IMR-90 (cell line): ENCODE measurements around the gene MOB3A. TPM values are rescaled to one million over a fixed set of nuclear protein-coding genes. Genes with fewer than 3 reads are reported as not detected.

Experiments
- ATAC-seq: fragments of 200-7000 bp; cut with Tn5 transposase; 2 replicates; pipeline ENCODE4 v1.9.1; 2020; ENCODE audit warnings: low read depth, mild to moderate bottlenecking, moderate library complexity
- BruUV-seq: library from RNA; stranded (reverse); fragments of 400-500 nt; replicated peaks from 2 replicates; lab custom pipeline; 2021; lab: Mats Ljungman, UMichigan
- CTCF ChIA-PET: fragments of 300-600 bp; formaldehyde crosslinking; extraction: SDS; loops from one replicate; lab custom pipeline; 2021; ENCODE audit warnings: antibody characterized with exemption; lab: Yijun Ruan, JAX
- POLR2A ChIA-PET: fragments of 300-600 bp; sonication (Branson Sonifier 250); formaldehyde crosslinking; loops from one replicate; lab custom pipeline; 2022; ENCODE audit warnings: antibody characterized with exemption; ENCODE audit not compliant: unreplicated experiment; lab: Charles Lee
- DNase-seq: peaks from one replicate; pipeline ENCODE4 v3.0.0; 2013
- H2AFZ ChIP-seq: replicated peaks from 2 replicates; pipeline ENCODE3; 2013; ENCODE audit warnings: low read length, mild to moderate bottlenecking; ENCODE audit not compliant: poor library complexity
- H2AK5ac ChIP-seq: 2 replicates; pipeline ENCODE4 v1.6.1; 2013; ENCODE audit warnings: low read depth, low read length, inconsistent platforms
- H2AK9ac ChIP-seq: replicated peaks from 2 replicates; pipeline ENCODE3; 2013; ENCODE audit warnings: mild to moderate bottlenecking, low read depth, low read length, moderate library complexity; ENCODE audit not compliant: poor library complexity
- H2BK120ac ChIP-seq: 2 replicates; pipeline ENCODE4 v1.6.1; 2013; ENCODE audit warnings: low read depth, low read length, inconsistent platforms
- H2BK15ac ChIP-seq: 3 replicates; pipeline ENCODE4 v1.6.1; 2013; ENCODE audit warnings: low read depth, low read length, inconsistent platforms
- H2BK20ac ChIP-seq: 2 replicates; pipeline ENCODE4 v1.6.1; 2013; ENCODE audit warnings: low read depth, mild to moderate bottlenecking, inconsistent platforms, low read length, moderate library complexity
- H2BK5ac ChIP-seq: 2 replicates; pipeline ENCODE4 v1.6.1; 2013; ENCODE audit warnings: mild to moderate bottlenecking, low read depth, low read length, inconsistent platforms; ENCODE audit not compliant: poor library complexity, severe bottlenecking
- H3K14ac ChIP-seq: replicated peaks from 2 replicates; pipeline ENCODE4 v1.6.1; 2013; ENCODE audit warnings: low read depth, low read length, inconsistent platforms
- H3K18ac ChIP-seq: 2 replicates; pipeline ENCODE4 v1.6.1; 2013; ENCODE audit warnings: low read depth, low read length, control low read depth
- H3K23ac ChIP-seq: 2 replicates; pipeline ENCODE4 v1.6.1; 2013; ENCODE audit warnings: low read depth, low read length, inconsistent platforms
- H3K27ac ChIP-seq: 2 replicates; pipeline ENCODE4 v1.5.1; 2013; ENCODE audit warnings: mild to moderate bottlenecking, control low read depth, low read length; ENCODE audit not compliant: insufficient read depth
- H3K27me3 ChIP-seq: 2 replicates; pipeline ENCODE4 v1.6.1; 2013; ENCODE audit warnings: low read length; ENCODE audit not compliant: control insufficient read depth, insufficient read depth
- H3K36me3 ChIP-seq: 2 replicates; pipeline ENCODE4 v1.6.1; 2013; ENCODE audit warnings: low read length, mixed read lengths; ENCODE audit not compliant: control insufficient read depth, insufficient read depth
- H3K4ac ChIP-seq: 2 replicates; pipeline ENCODE4 v1.6.1; 2013; ENCODE audit warnings: low read depth, low read length, inconsistent platforms
- H3K4me1 ChIP-seq: 2 replicates; pipeline ENCODE4 v1.6.1; 2013; ENCODE audit warnings: low read length, mixed read lengths; ENCODE audit not compliant: control insufficient read depth, insufficient read depth
- H3K4me2 ChIP-seq: 2 replicates; pipeline ENCODE4 v1.6.1; 2013; ENCODE audit warnings: low read depth, mild to moderate bottlenecking, control low read depth, low read length, moderate library complexity
- H3K4me3 ChIP-seq: 2 replicates; pipeline ENCODE4 v1.5.1; 2013; ENCODE audit warnings: low read depth, mild to moderate bottlenecking, control low read depth, low read length, moderate library complexity; ENCODE audit not compliant: insufficient read depth
- H3K56ac ChIP-seq: 2 replicates; pipeline ENCODE4 v1.6.1; 2013; ENCODE audit warnings: low read length, inconsistent platforms; ENCODE audit not compliant: insufficient read depth; ENCODE audit errors: extremely low read depth
- H3K79me1 ChIP-seq, 2 experiments: 2 replicates each; pipeline ENCODE4 v1.6.1; 2013; ENCODE audit warnings: low read length in 2 of 2, inconsistent platforms in 1 of 2, low read depth in 1 of 2
- H3K9ac ChIP-seq: 2 replicates; pipeline ENCODE4 v1.6.1; 2013; ENCODE audit warnings: low read depth, low read length, control low read depth
- H3K9me1 ChIP-seq: 2 replicates; pipeline ENCODE4 v1.6.1; 2013; ENCODE audit warnings: low read length, inconsistent platforms; ENCODE audit not compliant: insufficient read depth
- H3K9me3 ChIP-seq: 2 replicates; pipeline ENCODE4 v1.6.1; 2013; ENCODE audit warnings: low read length; ENCODE audit not compliant: control insufficient read depth, insufficient read depth
- H4K20me1 ChIP-seq: 2 replicates; pipeline ENCODE4 v1.6.1; 2013; ENCODE audit warnings: low read length, inconsistent platforms; ENCODE audit not compliant: insufficient read depth
- H4K5ac ChIP-seq: 2 replicates; pipeline ENCODE4 v1.6.1; 2013; ENCODE audit warnings: mild to moderate bottlenecking, low read depth, low read length, control low read depth
- H4K8ac ChIP-seq, 2 experiments: 2 replicates each; pipeline ENCODE4 v1.6.1; 2013; ENCODE audit warnings: low read depth in 2 of 2, low read length in 2 of 2, control low read depth in 1 of 2, inconsistent platforms in 1 of 2
- H4K91ac ChIP-seq: 2 replicates; pipeline ENCODE4 v1.6.1; 2013; ENCODE audit warnings: low read depth, low read length, inconsistent platforms; ENCODE audit not compliant: insufficient read depth
- BHLHE40 ChIP-seq: fragments of 150-350 bp; IDR thresholded peaks from 2 replicates; pipeline ENCODE4 v1.6.1; 2016; ENCODE audit warnings: mild to moderate bottlenecking, low read depth, low read length
- CEBPB ChIP-seq: IDR thresholded peaks from 2 replicates; pipeline ENCODE4 v1.6.1; 2012; ENCODE audit warnings: low read depth, low read length, improper control_type of control experiment
- FOS ChIP-seq: fragments of 150-350 bp; IDR thresholded peaks from 2 replicates; pipeline ENCODE4 v1.6.1; 2016; ENCODE audit warnings: low read depth, low read length
- MXI1 ChIP-seq: IDR thresholded peaks from 2 replicates; pipeline ENCODE4 v1.6.1; 2012; ENCODE audit warnings: low read depth, mild to moderate bottlenecking, low read length, moderate library complexity, borderline replicate concordance
- RCOR1 ChIP-seq: IDR thresholded peaks from 2 replicates; pipeline ENCODE4 v1.6.1; 2012; ENCODE audit warnings: mild to moderate bottlenecking, low read length, improper control_type of control experiment; ENCODE audit not compliant: insufficient replicate concordance
- whole genome bisulfite sequencing, 2 experiments: methylation state at CpG; one replicate each; pipeline versions ENCODE4 v1.1.5 to v1.1.7; 2013; ENCODE audit warnings: missing lambda C conversion rate in 2 of 2; ENCODE audit not compliant: insufficient read length in 1 of 2; ENCODE audit errors: extremely low coverage in 2 of 2; 5-methylcytosine and 5-hydroxymethylcytosine counted together
- dilution Hi-C: fragments of 300-500 bp; cut with HindIII; formaldehyde crosslinking; loops from one replicate; pipeline ENCODE4 v1.14.3; 2018; ENCODE audit warnings: low sequenced_read_pairs; ENCODE audit not compliant: unreplicated experiment
- in situ Hi-C: fragments of 300-500 bp; cut with MboI; formaldehyde crosslinking; loops from 3 replicates; pipeline ENCODE4 v1.14.3; 2019; ENCODE audit warnings: low sequenced_read_pairs, inconsistent platforms, mixed read lengths
- intact Hi-C: fragments of 100-400 bp; cut with micrococcal nuclease; formaldehyde crosslinking; loops from 2 replicates; pipeline ENCODE4 v1.10.0; 2022
- polyA plus RNA-seq, 3 experiments: library from polyadenylated mRNA; depleted of rRNA; stranded (reverse); fragments of >200 nt; gene quantifications; 2 replicates each; pipeline ENCODE4 v1.2.3, GENCODE V29; 2012; ENCODE audit warnings: low replicate concordance in 1 of 3
- total RNA-seq: library from RNA; depleted of rRNA; stranded (reverse); fragments of >200 nt; gene quantifications from 2 replicates; pipeline ENCODE4 v1.2.3, GENCODE V29; 2012

MOB3A gene
- total and polyA plus RNA-seq, 2 of the 4 experiments (the other 2 are of a cell fraction) = 9.3 to 26.5 TPM

GRCh38 chr19:2111425-2111824, 15.3 kb upstream of the MOB3A start:
- Histone ChIP-seq H2AK9ac (no peak overlapping the region), H3K18ac (no peak overlapping the region), H2AK5ac (no peak overlapping the region), H3K36me3 (peaks cover 93% of the 10 kb centered on the region), H2BK20ac (no peak overlapping the region), H3K27ac (no peak overlapping the region), H2BK15ac (no peak overlapping the region), H3K79me1 (peaks cover 4 to 19% of the 10 kb centered on the region in 2 experiments), H3K4me2 (no peak overlapping the region), H2AFZ (no peak overlapping the region), H3K9me3 (no peaks in the 10 kb centered on the region), H3K9me1 (no peaks in the 10 kb centered on the region), H3K56ac (no peak overlapping the region), H3K9ac (no peak overlapping the region), H4K5ac (no peak overlapping the region), H3K23ac (no peak overlapping the region), H3K4me3 (no peak overlapping the region), H4K20me1 (peaks cover 10% of the 10 kb centered on the region), H4K91ac (no peak overlapping the region), H3K4me1 (no peaks in the 10 kb centered on the region), H2BK5ac (no peak overlapping the region), H3K14ac (no peak overlapping the region), H4K8ac (no peak overlapping the region), H3K4ac (no peak overlapping the region), H2BK120ac (no peak overlapping the region), H3K27me3 (no peaks in the 10 kb centered on the region)
- BruUV-seq = no TSS peak
- intact Hi-C loops = no loop called here
- in situ Hi-C loops = no loop called here
- ChIA-PET CTCF (no interaction called here), POLR2A (no interaction called here)
- ATAC-seq = no peak
- no peak for TF ChIP-seq BHLHE40
- no peak for TF ChIP-seq MXI1
- no peak for TF ChIP-seq CEBPB
- TF ChIP-seq FOS = no peak
- no peak for TF ChIP-seq RCOR1
- dilution Hi-C loops = no loop called here
- WGBS, 2 experiments = 93% methylated on average over 18 of the region's 22 CpGs; no CpG with 5 or more reads in 1 of the 2 experiments
- no peak for DNase-seq
